HG03280 (cell line): ENCODE results near the gene CDC5L.

ENCODE experiments used
- ATAC-seq: cut with Tn5 transposase; IDR thresholded peaks from one replicate; pipeline ENCODE4 v1.9.1; 2021; ENCODE audit warnings: mild to moderate bottlenecking, moderate library complexity; ENCODE audit not compliant: unreplicated experiment

Gene CDC5L

GRCh38 chr6:44410363-44410762 is 22.9 kb downstream of the CDC5L start:
- no peak for ATAC-seq

GRCh38 chr6:44411141-44411540 is 23.6 kb downstream of the CDC5L start:
- ATAC-seq: no peak

GRCh38 chr6:44415449-44415848 is 27.9 kb downstream of the CDC5L start:
- ATAC-seq: no peak

- no peak for ATAC-seq
These were observed 28.5 kb downstream of the CDC5L start for GRCh38 chr6:44415873-44416502.

- ATAC-seq: no peak
These were observed 35.0 kb downstream of the CDC5L start for GRCh38 chr6:44422531-44422930.

GRCh38 chr6:44423306-44423705 is 35.8 kb downstream of the CDC5L start:
- no peak for ATAC-seq

GRCh38 chr6:44425951-44426350 is 38.4 kb downstream of the CDC5L start:
- ATAC-seq: no peak

- no peak for ATAC-seq
These were observed 41.2 kb downstream of the CDC5L start for GRCh38 chr6:44428682-44429081.

- no peak for ATAC-seq
These were observed 42.8 kb downstream of the CDC5L start for GRCh38 chr6:44430326-44430725.

- ATAC-seq: no peak
These were observed 43.7 kb downstream of the CDC5L start for GRCh38 chr6:44431118-44431725.

GRCh38 chr6:44432227-44432626 is 44.7 kb downstream of the CDC5L start:
- ATAC-seq: no peak

GRCh38 chr6:44432726-44433125 is 45.2 kb downstream of the CDC5L start:
- ATAC-seq: no peak

- no peak for ATAC-seq
These were observed 48.0 kb downstream of the CDC5L start for GRCh38 chr6:44435500-44435899.

- ATAC-seq: no peak
These were observed 51.3 kb downstream of the CDC5L start for GRCh38 chr6:44438827-44439226.

GRCh38 chr6:44439270-44440045 is 52.0 kb downstream of the CDC5L start:
- ATAC-seq: no peak

GRCh38 chr6:44441091-44441855 is 53.8 kb downstream of the CDC5L start:
- no peak for ATAC-seq

GRCh38 chr6:44442236-44442635 is 54.7 kb downstream of the CDC5L start:
- ATAC-seq: no peak

- no peak for ATAC-seq
These were observed 55.4 kb downstream of the CDC5L start for GRCh38 chr6:44442833-44443444.

- no peak for ATAC-seq
These were observed 57.3 kb downstream of the CDC5L start for GRCh38 chr6:44444853-44445252.

GRCh38 chr6:44446626-44447300 is 59.3 kb downstream of the CDC5L start:
- no peak for ATAC-seq
